Measurements from ENCODE around the gene CPA1.
A peak's percentile ranks its signal among the peaks of the same experiment; 100 is the strongest.

CPA1 gene

GRCh38 chr7:130356121-130356875 is 24.0 kb upstream of the CPA1 start:
- DNase-seq: no peak

GRCh38 chr7:130356876-130357611 is 23.2 kb upstream of the CPA1 start:
- no peak for DNase-seq

- no peak for DNase-seq
Measured at GRCh38 chr7:130358471-130358870, 21.8 kb upstream of the CPA1 start.

GRCh38 chr7:130359276-130359857 is 20.9 kb upstream of the CPA1 start:
- DNase-seq: no peak

GRCh38 chr7:130360518-130360917 is 19.8 kb upstream of the CPA1 start:
- DNase-seq: no peak

GRCh38 chr7:130361681-130362080 is 18.6 kb upstream of the CPA1 start:
- no peak for DNase-seq

- DNase-seq: no peak
Measured at GRCh38 chr7:130362251-130362816, 18.0 kb upstream of the CPA1 start.

GRCh38 chr7:130363026-130363847 is 17.1 kb upstream of the CPA1 start:
- no peak for DNase-seq

- no peak for DNase-seq
Measured at GRCh38 chr7:130364451-130364850, 15.8 kb upstream of the CPA1 start.

GRCh38 chr7:130365088-130365487 is 15.2 kb upstream of the CPA1 start:
- DNase-seq: no peak

GRCh38 chr7:130365511-130366441 is 14.5 kb upstream of the CPA1 start:
- no peak for DNase-seq

- no peak for DNase-seq
Measured at GRCh38 chr7:130366564-130366963, 13.7 kb upstream of the CPA1 start.

GRCh38 chr7:130367088-130367755 is 13.1 kb upstream of the CPA1 start:
- no peak for DNase-seq

GRCh38 chr7:130367836-130368746 is 12.2 kb upstream of the CPA1 start:
- no peak for DNase-seq

GRCh38 chr7:130369110-130369711 is 11.1 kb upstream of the CPA1 start:
- DNase-seq: peak in 1 of 2 donors; percentile 46

- no peak for DNase-seq
Measured at GRCh38 chr7:130369831-130370550, 10.3 kb upstream of the CPA1 start.

GRCh38 chr7:130371046-130371445 is 9.2 kb upstream of the CPA1 start:
- DNase-seq: no peak

GRCh38 chr7:130372402-130373165 is 7.7 kb upstream of the CPA1 start:
- no peak for DNase-seq

Data from bone marrow (tissue), 2 donors.